Activated CD4-positive, CD25-positive, alpha-beta regulatory T cell (primary cell): Measurements from ENCODE around the gene HIVEP3.

ENCODE experiments used
- DNase-seq, 4 experiments: peaks; one replicate each; lab custom pipeline; 2025; lab: John Stamatoyannopoulos, UW

Gene HIVEP3

GRCh38 chr1:41650028-41650880, 268.5 kb downstream of the HIVEP3 start:
- no peak for DNase-seq

GRCh38 chr1:41649396-41650027, 269.2 kb downstream of the HIVEP3 start:
- DNase-seq, result no peak

- no peak for DNase-seq
Measured at GRCh38 chr1:41648844-41649243, 269.9 kb downstream of the HIVEP3 start.

GRCh38 chr1:41648230-41648629, 270.5 kb downstream of the HIVEP3 start:
- DNase-seq, result no peak

GRCh38 chr1:41647221-41648135, 271.2 kb downstream of the HIVEP3 start:
- DNase-seq, result no peak

GRCh38 chr1:41646186-41646585, 272.5 kb downstream of the HIVEP3 start:
- no peak for DNase-seq

GRCh38 chr1:41645062-41645461, 273.7 kb downstream of the HIVEP3 start:
- no peak for DNase-seq

GRCh38 chr1:41642922-41643821, 275.6 kb downstream of the HIVEP3 start:
- no peak for DNase-seq

- no peak for DNase-seq
Measured at GRCh38 chr1:41641941-41642527, 276.7 kb downstream of the HIVEP3 start.

GRCh38 chr1:41641475-41641814, 277.3 kb downstream of the HIVEP3 start:
- DNase-seq, result no peak

- no peak for DNase-seq
Measured at GRCh38 chr1:41640756-41641474, 277.8 kb downstream of the HIVEP3 start.

- DNase-seq, result no peak
Measured at GRCh38 chr1:41640141-41640751, 278.5 kb downstream of the HIVEP3 start.

GRCh38 chr1:41639332-41639936, 279.3 kb downstream of the HIVEP3 start:
- DNase-seq, result no peak

GRCh38 chr1:41638086-41639024, 280.4 kb downstream of the HIVEP3 start:
- no peak for DNase-seq

- no peak for DNase-seq
Measured at GRCh38 chr1:41637367-41637766, 281.4 kb downstream of the HIVEP3 start.

- DNase-seq, result no peak
Measured at GRCh38 chr1:41633764-41634163, 285.0 kb downstream of the HIVEP3 start.

GRCh38 chr1:41632781-41633575, 285.7 kb downstream of the HIVEP3 start:
- no peak for DNase-seq

- no peak for DNase-seq
Measured at GRCh38 chr1:41631971-41632370, 286.8 kb downstream of the HIVEP3 start.
